ENCODE data around the gene HDC.

GRCh38 chr15:50218691-50219090 lies 46.8 kb downstream of the HDC start:
- TF ChIP-seq POLR2A (IDR thresholded peaks at IDR 0.05; ENCODE audit: low read length) (no peak), GATA1 (IDR thresholded peaks at IDR 0.05; ENCODE audit: low read depth, low read length) (no peak)

Measured in erythroblast (primary cell).